ENCODE measurements around the gene DNER.

DNA sequence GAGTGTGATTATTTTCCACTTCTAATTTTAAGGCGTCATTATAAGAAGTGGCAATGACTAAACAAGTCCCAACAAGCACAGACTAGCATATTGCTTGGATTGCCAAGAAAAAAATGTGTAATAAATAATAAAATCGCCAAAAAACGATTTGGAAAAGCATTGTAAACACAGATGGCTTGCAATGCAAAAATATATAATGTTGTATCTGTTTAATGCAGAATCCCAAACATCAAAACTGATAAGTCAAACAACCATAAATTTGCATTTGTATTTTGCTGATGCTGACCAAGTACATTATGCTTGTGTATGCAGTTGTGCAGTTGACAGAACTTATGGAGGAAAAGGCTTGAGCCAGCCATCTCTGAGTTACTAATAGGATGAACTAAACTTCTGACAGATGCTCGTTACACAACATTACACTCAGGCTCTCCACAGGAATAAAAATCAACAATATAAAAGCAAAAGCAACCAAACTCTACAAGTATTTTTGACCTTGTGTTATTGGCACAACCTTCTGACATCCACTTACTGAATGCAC lies 68.1 kb downstream of the DNER start:
- TF ChIP-seq EZH2 (IDR thresholded peaks at IDR 0.05; ENCODE audit: low read length): no peak
- TF ChIP-seq, protein P1, sequence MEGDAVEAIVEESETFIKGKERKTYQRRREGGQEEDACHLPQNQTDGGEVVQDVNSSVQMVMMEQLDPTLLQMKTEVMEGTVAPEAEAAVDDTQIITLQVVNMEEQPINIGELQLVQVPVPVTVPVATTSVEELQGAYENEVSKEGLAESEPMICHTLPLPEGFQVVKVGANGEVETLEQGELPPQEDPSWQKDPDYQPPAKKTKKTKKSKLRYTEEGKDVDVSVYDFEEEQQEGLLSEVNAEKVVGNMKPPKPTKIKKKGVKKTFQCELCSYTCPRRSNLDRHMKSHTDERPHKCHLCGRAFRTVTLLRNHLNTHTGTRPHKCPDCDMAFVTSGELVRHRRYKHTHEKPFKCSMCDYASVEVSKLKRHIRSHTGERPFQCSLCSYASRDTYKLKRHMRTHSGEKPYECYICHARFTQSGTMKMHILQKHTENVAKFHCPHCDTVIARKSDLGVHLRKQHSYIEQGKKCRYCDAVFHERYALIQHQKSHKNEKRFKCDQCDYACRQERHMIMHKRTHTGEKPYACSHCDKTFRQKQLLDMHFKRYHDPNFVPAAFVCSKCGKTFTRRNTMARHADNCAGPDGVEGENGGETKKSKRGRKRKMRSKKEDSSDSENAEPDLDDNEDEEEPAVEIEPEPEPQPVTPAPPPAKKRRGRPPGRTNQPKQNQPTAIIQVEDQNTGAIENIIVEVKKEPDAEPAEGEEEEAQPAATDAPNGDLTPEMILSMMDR (optimal IDR thresholded peaks at IDR 0.05 in 1 of 3, IDR thresholded peaks at IDR 0.05 in 1 of 3, conservative IDR thresholded peaks at IDR 0.05 in 1 of 3; ENCODE audit: extremely low read depth in 1 of 3, insufficient read depth in 2 of 3, low read length in 3 of 3): no peak

All from keratinocyte (primary cell).